HEK293 (cell line): ENCODE data around the gene FSTL4.

ENCODE experiments used
- CTCF ChIA-PET: fragments of 350-600 bp; formaldehyde crosslinking; extraction: SDS; loops from one replicate; lab custom pipeline; 2021; ENCODE audit warnings: antibody characterized with exemption; lab: Yijun Ruan, JAX
- POLR2A ChIA-PET: fragments of 300-600 bp; formaldehyde crosslinking; extraction: SDS; loops from one replicate; lab custom pipeline; 2020; ENCODE audit warnings: antibody characterized with exemption, inconsistent platforms; lab: Yijun Ruan, JAX
- H3K27ac ChIP-seq: fragments of 200-500 bp; sonication (Bioruptor generic); 2 replicates; pipeline ENCODE4 v1.5.1; 2014; ENCODE audit warnings: low read depth, low read length, control low read depth, inconsistent platforms; ENCODE audit errors: extremely low read depth
- H3K36me3 ChIP-seq, 2 experiments: fragments of 200-500 bp in 1 of 2; sonication (Bioruptor generic) in 1 of 2; 1 replicate in 1 of 2; 2 replicates in 1 of 2; pipeline ENCODE4 v1.5.1; 2014 to 2017; ENCODE audit warnings: inconsistent platforms in 2 of 2, low read length in 2 of 2; ENCODE audit not compliant: control insufficient read depth in 2 of 2, insufficient read depth in 1 of 2
- H3K4me1 ChIP-seq: fragments of 200-500 bp; sonication (Bioruptor generic); 2 replicates; pipeline ENCODE4 v1.5.1; 2014; ENCODE audit warnings: mild to moderate bottlenecking, low read length, inconsistent platforms; ENCODE audit not compliant: control insufficient read depth, insufficient read depth
- H3K4me3 ChIP-seq: 2 replicates; pipeline ENCODE4 v1.5.1; 2011; ENCODE audit warnings: low read depth, mild to moderate bottlenecking, control low read depth, low read length, moderate library complexity
- H3K9me3 ChIP-seq: fragments of 200-500 bp; sonication (Bioruptor generic); 2 replicates; pipeline ENCODE4 v1.5.1; 2014; ENCODE audit warnings: low read depth, low read length, inconsistent platforms; ENCODE audit not compliant: control insufficient read depth, insufficient read depth
- EGR2 ChIP-seq: fragments of 450-650 bp; formaldehyde crosslinking; IDR thresholded peaks from 2 replicates; pipeline ENCODE4 v1.5.1; 2016; ENCODE audit warnings: low read depth, missing biosample characterization, missing genetic modification characterization
- FEZF1 ChIP-seq: fragments of 450-650 bp; formaldehyde crosslinking; IDR thresholded peaks from 2 replicates; pipeline ENCODE4 v1.5.1; 2016; ENCODE audit warnings: missing biosample characterization, missing genetic modification characterization
- ZBTB8A ChIP-seq: fragments of 450-650 bp; formaldehyde crosslinking; IDR thresholded peaks from 2 replicates; pipeline ENCODE4 v1.5.1; 2016; ENCODE audit warnings: missing biosample characterization, missing genetic modification characterization
- ZFHX2 ChIP-seq: fragments of 450-650 bp; formaldehyde crosslinking; conservative IDR thresholded peaks from 2 replicates; pipeline ENCODE4 v1.5.1; 2016; ENCODE audit warnings: missing biosample characterization, missing genetic modification characterization
- ZNF112 ChIP-seq: fragments of 450-650 bp; formaldehyde crosslinking; IDR thresholded peaks from 2 replicates; pipeline ENCODE4 v1.5.0; 2017; ENCODE audit warnings: missing biosample characterization, missing genetic modification characterization
- ZNF354C ChIP-seq: fragments of 450-650 bp; formaldehyde crosslinking; IDR thresholded peaks from 2 replicates; pipeline ENCODE4 v1.5.1; 2016; ENCODE audit warnings: missing biosample characterization, missing genetic modification characterization, low read depth, borderline replicate concordance
- ZNF561 ChIP-seq: fragments of 450-650 bp; IDR thresholded peaks from 2 replicates; pipeline ENCODE4 v1.5.1; 2018; ENCODE audit warnings: missing biosample characterization, missing genetic modification characterization, borderline replicate concordance
- TF ChIP-seq, protein P1 (sequence below): fragments of 450-650 bp; formaldehyde crosslinking; IDR thresholded peaks from 2 replicates; pipeline ENCODE4 v1.5.1; 2016; ENCODE audit warnings: missing biosample characterization, missing genetic modification characterization
- TF ChIP-seq, protein P2 (sequence below): fragments of 450-650 bp; formaldehyde crosslinking; IDR thresholded peaks from 2 replicates; pipeline ENCODE4 v1.5.1; 2017; ENCODE audit warnings: missing biosample characterization, missing genetic modification characterization
- TF ChIP-seq, protein P3 (sequence below): fragments of 450-650 bp; formaldehyde crosslinking; IDR thresholded peaks from 2 replicates; pipeline ENCODE4 v1.5.1; 2016; ENCODE audit warnings: missing biosample characterization, missing genetic modification characterization
- TF ChIP-seq, protein P4 (sequence below): fragments of 450-650 bp; formaldehyde crosslinking; IDR thresholded peaks from 2 replicates; pipeline ENCODE4 v1.5.1; 2016; ENCODE audit warnings: missing biosample characterization, missing genetic modification characterization
- TF ChIP-seq, protein P5 (sequence below): fragments of 450-650 bp; formaldehyde crosslinking; IDR thresholded peaks from 2 replicates; pipeline ENCODE4 v1.5.1; 2016; ENCODE audit warnings: missing biosample characterization, missing genetic modification characterization, low read depth
- TF ChIP-seq, protein P6 (sequence below): fragments of 450-650 bp; formaldehyde crosslinking; IDR thresholded peaks from 2 replicates; pipeline ENCODE4 v1.5.1; 2016; ENCODE audit warnings: missing biosample characterization, missing genetic modification characterization
- TF ChIP-seq, protein P7 (sequence below): fragments of 450-650 bp; formaldehyde crosslinking; IDR thresholded peaks from 2 replicates; pipeline ENCODE4 v1.5.1; 2016; ENCODE audit warnings: missing biosample characterization, missing genetic modification characterization

Gene FSTL4

DNA sequence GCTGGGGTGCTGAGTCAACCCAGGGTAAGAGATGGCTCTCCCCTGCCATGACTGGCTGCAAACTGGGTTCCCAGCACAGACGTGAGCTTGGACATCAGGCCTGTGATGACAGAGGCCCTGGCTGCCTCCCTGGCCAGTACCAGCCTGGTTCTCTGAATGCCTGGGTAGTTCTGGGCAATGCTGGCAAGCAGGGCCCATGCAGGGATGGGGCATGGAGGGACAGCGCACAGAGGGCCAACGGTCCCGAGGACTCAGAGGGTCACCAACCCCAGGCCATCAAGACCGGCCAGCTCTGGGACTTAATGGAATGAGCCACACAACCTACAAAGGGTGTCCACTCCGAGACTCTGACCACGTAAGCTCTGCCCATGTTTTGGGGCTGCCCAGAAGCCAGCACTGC, 241.4 kb downstream of the FSTL4 start (continued):
- TF ChIP-seq, protein P1, sequence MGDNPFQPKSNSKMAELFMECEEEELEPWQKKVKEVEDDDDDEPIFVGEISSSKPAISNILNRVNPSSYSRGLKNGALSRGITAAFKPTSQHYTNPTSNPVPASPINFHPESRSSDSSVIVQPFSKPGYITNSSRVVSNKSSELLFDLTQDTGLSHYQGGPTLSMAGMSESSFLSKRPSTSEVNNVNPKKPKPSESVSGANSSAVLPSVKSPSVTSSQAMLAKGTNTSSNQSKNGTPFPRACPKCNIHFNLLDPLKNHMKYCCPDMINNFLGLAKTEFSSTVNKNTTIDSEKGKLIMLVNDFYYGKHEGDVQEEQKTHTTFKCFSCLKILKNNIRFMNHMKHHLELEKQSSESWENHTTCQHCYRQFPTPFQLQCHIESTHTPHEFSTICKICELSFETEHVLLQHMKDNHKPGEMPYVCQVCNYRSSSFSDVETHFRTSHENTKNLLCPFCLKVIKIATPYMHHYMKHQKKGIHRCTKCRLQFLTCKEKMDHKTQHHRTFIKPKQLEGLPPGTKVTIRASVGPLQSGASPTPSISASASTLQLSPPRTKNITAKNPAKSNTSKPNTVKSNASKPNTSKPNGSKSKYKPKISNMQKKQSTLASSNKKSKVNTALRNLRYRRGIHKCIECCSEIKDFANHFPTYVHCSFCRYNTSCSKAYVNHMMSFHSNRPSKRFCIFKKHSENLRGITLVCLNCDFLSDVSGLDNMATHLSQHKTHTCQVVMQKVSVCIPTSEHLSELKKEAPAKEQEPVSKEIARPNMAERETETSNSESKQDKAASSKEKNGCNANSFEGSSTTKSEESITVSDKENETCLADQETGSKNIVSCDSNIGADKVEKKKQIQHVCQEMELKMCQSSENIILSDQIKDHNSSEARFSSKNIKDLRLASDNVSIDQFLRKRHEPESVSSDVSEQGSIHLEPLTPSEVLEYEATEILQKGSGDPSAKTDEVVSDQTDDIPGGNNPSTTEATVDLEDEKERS (tag by site-specific recombination): no peak
- TF ChIP-seq, protein P2, sequence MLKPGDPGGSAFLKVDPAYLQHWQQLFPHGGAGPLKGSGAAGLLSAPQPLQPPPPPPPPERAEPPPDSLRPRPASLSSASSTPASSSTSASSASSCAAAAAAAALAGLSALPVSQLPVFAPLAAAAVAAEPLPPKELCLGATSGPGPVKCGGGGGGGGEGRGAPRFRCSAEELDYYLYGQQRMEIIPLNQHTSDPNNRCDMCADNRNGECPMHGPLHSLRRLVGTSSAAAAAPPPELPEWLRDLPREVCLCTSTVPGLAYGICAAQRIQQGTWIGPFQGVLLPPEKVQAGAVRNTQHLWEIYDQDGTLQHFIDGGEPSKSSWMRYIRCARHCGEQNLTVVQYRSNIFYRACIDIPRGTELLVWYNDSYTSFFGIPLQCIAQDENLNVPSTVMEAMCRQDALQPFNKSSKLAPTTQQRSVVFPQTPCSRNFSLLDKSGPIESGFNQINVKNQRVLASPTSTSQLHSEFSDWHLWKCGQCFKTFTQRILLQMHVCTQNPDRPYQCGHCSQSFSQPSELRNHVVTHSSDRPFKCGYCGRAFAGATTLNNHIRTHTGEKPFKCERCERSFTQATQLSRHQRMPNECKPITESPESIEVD (tag by site-specific recombination): no peak
- TF ChIP-seq, protein P3, sequence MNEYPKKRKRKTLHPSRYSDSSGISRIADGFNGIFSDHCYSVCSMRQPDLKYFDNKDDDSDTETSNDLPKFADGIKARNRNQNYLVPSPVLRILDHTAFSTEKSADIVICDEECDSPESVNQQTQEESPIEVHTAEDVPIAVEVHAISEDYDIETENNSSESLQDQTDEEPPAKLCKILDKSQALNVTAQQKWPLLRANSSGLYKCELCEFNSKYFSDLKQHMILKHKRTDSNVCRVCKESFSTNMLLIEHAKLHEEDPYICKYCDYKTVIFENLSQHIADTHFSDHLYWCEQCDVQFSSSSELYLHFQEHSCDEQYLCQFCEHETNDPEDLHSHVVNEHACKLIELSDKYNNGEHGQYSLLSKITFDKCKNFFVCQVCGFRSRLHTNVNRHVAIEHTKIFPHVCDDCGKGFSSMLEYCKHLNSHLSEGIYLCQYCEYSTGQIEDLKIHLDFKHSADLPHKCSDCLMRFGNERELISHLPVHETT (tag by site-specific recombination): no peak
- TF ChIP-seq, protein P4, sequence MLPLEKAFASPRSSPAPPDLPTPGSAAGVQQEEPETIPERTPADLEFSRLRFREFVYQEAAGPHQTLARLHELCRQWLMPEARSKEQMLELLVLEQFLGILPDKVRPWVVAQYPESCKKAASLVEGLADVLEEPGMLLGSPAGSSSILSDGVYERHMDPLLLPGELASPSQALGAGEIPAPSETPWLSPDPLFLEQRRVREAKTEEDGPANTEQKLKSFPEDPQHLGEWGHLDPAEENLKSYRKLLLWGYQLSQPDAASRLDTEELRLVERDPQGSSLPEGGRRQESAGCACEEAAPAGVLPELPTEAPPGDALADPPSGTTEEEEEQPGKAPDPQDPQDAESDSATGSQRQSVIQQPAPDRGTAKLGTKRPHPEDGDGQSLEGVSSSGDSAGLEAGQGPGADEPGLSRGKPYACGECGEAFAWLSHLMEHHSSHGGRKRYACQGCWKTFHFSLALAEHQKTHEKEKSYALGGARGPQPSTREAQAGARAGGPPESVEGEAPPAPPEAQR (tag by site-specific recombination): no peak
- TF ChIP-seq, protein P5, sequence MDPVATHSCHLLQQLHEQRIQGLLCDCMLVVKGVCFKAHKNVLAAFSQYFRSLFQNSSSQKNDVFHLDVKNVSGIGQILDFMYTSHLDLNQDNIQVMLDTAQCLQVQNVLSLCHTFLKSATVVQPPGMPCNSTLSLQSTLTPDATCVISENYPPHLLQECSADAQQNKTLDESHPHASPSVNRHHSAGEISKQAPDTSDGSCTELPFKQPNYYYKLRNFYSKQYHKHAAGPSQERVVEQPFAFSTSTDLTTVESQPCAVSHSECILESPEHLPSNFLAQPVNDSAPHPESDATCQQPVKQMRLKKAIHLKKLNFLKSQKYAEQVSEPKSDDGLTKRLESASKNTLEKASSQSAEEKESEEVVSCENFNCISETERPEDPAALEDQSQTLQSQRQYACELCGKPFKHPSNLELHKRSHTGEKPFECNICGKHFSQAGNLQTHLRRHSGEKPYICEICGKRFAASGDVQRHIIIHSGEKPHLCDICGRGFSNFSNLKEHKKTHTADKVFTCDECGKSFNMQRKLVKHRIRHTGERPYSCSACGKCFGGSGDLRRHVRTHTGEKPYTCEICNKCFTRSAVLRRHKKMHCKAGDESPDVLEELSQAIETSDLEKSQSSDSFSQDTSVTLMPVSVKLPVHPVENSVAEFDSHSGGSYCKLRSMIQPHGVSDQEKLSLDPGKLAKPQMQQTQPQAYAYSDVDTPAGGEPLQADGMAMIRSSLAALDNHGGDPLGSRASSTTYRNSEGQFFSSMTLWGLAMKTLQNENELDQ: no peak
- TF ChIP-seq, protein P6, sequence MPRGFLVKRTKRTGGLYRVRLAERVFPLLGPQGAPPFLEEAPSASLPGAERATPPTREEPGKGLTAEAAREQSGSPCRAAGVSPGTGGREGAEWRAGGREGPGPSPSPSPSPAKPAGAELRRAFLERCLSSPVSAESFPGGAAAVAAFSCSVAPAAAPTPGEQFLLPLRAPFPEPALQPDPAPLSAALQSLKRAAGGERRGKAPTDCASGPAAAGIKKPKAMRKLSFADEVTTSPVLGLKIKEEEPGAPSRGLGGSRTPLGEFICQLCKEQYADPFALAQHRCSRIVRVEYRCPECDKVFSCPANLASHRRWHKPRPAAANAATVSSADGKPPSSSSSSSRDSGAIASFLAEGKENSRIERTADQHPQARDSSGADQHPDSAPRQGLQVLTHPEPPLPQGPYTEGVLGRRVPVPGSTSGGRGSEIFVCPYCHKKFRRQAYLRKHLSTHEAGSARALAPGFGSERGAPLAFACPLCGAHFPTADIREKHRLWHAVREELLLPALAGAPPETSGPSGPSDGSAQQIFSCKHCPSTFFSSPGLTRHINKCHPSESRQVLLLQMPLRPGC (tag by site-specific recombination): no peak
- TF ChIP-seq ZNF561 (tag by site-specific recombination): no peak
- TF ChIP-seq ZBTB8A (tag by site-specific recombination): no peak
- TF ChIP-seq ZNF354C (tag by site-specific recombination): no peak

DNA sequence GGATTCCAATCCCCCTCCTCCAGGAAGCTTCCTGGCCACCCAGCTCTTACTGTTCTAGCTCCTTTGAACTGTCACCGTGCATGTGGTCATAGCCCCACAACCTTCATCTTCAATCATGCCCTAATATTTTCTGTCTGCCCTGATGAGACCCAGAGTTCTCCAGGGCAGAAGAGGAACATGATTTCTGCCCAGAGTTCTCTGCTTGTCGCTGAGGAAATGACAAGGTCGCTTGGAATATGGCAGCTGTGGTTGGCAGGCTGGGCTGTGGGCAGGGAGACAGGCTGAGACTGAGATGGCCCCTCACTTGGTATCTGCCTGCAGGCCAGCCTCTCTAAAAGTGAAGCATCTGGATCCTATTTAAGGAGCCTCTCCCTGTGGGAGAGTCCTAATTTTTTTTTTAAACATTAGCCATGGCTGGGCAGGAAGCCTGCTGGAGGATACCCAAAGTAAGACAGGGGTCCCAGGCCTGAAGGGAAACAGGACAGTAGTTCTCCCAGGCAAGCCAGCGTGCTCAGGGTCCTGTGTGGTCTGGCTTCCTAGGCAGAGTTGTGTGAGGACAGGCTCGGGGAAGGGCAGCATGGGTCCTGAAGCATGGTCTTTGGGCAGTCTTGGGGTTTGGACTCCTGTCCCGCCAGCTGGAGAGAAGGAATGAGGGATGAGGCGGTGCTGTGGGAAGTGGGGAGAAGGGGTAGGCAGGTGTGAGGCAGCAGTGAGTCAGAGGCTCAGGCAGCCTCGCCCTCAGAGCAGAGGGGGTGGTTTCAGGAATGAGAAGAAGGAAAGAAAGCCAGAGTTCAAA, 242.1 kb downstream of the FSTL4 start:
- TF ChIP-seq ZFHX2 (tag by site-specific recombination): peak; percentile 79
- no peak for TF ChIP-seq ZNF112
- peak; percentile 86 for TF ChIP-seq EGR2 (tag by site-specific recombination)
- TF ChIP-seq FEZF1 (tag by site-specific recombination): no peak
- TF ChIP-seq, protein P7, sequence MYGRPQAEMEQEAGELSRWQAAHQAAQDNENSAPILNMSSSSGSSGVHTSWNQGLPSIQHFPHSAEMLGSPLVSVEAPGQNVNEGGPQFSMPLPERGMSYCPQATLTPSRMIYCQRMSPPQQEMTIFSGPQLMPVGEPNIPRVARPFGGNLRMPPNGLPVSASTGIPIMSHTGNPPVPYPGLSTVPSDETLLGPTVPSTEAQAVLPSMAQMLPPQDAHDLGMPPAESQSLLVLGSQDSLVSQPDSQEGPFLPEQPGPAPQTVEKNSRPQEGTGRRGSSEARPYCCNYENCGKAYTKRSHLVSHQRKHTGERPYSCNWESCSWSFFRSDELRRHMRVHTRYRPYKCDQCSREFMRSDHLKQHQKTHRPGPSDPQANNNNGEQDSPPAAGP: peak; percentile 73
- ChIA-PET POLR2A (no interaction called here), CTCF (interaction anchor here (0.5 kb wide), 1 partner anchor 829 kb away, joined by 3 read pairs; no protein-coding TSS in a partner anchor)
- peaks cover 9% of the 10 kb centered on the region; the same call in 1 of the 2 replicates for H3K4me1 ChIP-seq
- H3K27ac ChIP-seq: no peak overlapping the region
- no peaks in the 10 kb centered on the region for H3K9me3 ChIP-seq
- H3K4me3 ChIP-seq: no peak overlapping the region
- H3K36me3 ChIP-seq: no peaks in the 10 kb centered on the region
